Measurements from ENCODE around the gene TCF4. TPM values are rescaled to one million over a fixed set of nuclear protein-coding genes. Genes with fewer than 3 reads are reported as not detected.

The TCF4 gene
- total and polyA plus RNA-seq, 9 donors: 50.9 to 167 (median 116) TPM

GRCh38 chr18:55349685-55350084 is 238.3 kb downstream of the TCF4 start:
- WGBS (ENCODE audit: insufficient coverage): 67% methylated on average over 1 of the region's 1 CpG

DNA sequence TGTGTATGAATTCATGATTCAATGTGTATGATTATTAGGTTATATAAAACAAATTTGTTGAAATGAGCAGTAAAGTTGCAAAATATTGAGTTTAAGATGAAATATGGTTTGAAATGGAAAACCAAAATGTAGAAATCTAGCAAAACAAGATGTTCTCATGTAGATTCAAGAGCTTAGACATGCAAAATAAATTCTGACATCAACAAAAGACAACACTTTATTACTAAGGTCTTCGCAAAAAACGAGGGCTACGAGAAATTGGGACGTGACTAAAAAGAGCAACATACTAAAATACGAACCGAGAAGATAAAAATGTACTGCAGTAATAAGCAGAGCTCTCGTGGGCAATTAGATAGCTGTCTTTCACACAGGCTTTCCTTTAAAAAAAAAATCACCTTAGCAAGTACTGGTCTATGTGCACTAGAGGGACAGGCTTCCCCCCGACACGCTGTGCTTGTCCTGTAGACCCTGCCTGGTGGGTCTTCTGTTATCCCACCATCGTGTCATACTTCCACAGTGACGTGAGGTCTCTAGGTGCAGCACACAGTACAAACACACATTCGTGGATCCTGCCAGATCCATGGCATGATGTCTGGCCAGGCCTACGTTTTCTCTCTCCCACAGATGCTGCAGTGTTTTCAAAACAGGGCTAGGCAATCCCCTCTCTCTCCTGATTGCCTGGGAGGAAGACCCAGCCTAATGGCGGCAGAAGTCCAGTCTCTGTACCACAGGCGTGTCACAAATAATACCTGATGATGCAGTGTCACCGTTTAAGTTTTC is 240.8 kb downstream of the TCF4 start:
- 76% methylated on average over 13 of the region's 16 CpGs for WGBS (ENCODE audit: insufficient coverage)
- H3K27ac ChIP-seq (ENCODE audit: low read length): no peak overlapping the region
- H3K36me3 ChIP-seq (ENCODE audit: control insufficient read depth, insufficient read depth, low read length): peaks cover 13% of the 10 kb centered on the region
- no peak for DNase-seq
- no peaks in the 10 kb centered on the region for H3K27me3 ChIP-seq (ENCODE audit: control insufficient read depth, insufficient read depth, low read length)
- H3K4me1 ChIP-seq (ENCODE audit: control insufficient read depth, insufficient read depth, low read length): peaks cover 2% of the 10 kb centered on the region
- H3K9me3 ChIP-seq (replicated peaks; ENCODE audit: control insufficient read depth, low read depth, low read length): no peaks in the 10 kb centered on the region
- H3K4me3 ChIP-seq (ENCODE audit: low read length): no peak overlapping the region

More at GRCh38 chr18:55349685-55350084, 238.3 kb downstream of the TCF4 start:
- Histone ChIP-seq H3K27ac (ENCODE audit: low read length) (no peak overlapping the region), H3K36me3 (ENCODE audit: control insufficient read depth, insufficient read depth, low read length) (peaks cover 13% of the 10 kb centered on the region), H3K4me1 (ENCODE audit: control insufficient read depth, insufficient read depth, low read length) (peaks cover 4% of the 10 kb centered on the region), H3K27me3 (ENCODE audit: control insufficient read depth, insufficient read depth, low read length) (no peaks in the 10 kb centered on the region), H3K9me3 (replicated peaks; ENCODE audit: control insufficient read depth, low read depth, low read length) (no peaks in the 10 kb centered on the region), H3K4me3 (ENCODE audit: low read length) (no peak overlapping the region)
- DNase-seq: no peak

GRCh38 chr18:55346387-55346786 is 241.6 kb downstream of the TCF4 start:
- WGBS (ENCODE audit: insufficient coverage): no CpG with 5 or more reads among the region's 3 CpGs
- H3K4me1 ChIP-seq (ENCODE audit: control insufficient read depth, insufficient read depth, low read length): peaks cover 2% of the 10 kb centered on the region
- no peak overlapping the region for H3K4me3 ChIP-seq (ENCODE audit: low read length)
- H3K9me3 ChIP-seq (replicated peaks; ENCODE audit: control insufficient read depth, low read depth, low read length): no peaks in the 10 kb centered on the region
- DNase-seq: no peak
- no peaks in the 10 kb centered on the region for H3K27me3 ChIP-seq (ENCODE audit: control insufficient read depth, insufficient read depth, low read length)
- H3K36me3 ChIP-seq (ENCODE audit: control insufficient read depth, insufficient read depth, low read length): peaks cover 13% of the 10 kb centered on the region
- H3K27ac ChIP-seq (ENCODE audit: low read length): no peak overlapping the region

DNA sequence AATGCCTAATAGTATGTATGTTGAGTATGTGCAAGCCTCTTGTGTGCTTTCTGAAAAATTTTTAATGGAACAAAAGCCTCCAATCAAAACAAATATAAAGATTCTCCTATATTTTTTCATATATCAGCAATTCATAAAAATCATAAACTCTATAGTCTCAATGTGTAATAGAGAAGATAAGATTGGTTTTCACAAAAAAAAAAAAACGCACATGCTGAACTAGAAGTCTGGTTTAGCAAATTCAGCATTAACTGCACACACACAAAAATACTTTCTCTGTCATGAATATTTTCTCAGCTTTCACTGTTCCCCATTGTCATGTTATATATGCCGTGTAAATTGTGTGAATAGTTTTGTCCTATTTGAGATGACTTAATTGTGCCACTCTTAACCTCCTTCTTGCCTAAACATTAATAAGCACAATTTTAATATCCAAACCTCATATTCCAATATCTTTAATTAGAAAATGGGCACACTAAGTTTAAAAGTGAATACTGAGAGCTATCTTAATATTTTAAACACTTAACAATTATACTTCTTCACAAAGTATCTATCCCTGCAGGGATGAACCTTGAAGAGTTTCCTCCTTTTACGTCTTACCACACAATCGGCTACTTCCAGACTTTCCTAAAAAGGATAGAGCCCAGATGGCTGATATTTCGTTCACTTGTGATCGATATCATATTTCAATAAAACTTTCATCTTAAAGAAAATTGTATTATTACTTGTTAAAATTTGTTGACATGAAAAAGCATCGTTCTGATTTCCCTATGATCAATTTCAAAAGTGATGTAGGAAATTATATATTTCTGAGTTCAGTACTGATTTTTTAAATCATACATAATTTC is 242.7 kb downstream of the TCF4 start:
- peaks cover 8% of the 10 kb centered on the region for H3K36me3 ChIP-seq (ENCODE audit: control insufficient read depth, insufficient read depth, low read length)
- no peak for DNase-seq
- peaks cover 2% of the 10 kb centered on the region for H3K4me1 ChIP-seq (ENCODE audit: control insufficient read depth, insufficient read depth, low read length)
- H3K9me3 ChIP-seq (replicated peaks; ENCODE audit: control insufficient read depth, low read depth, low read length): no peaks in the 10 kb centered on the region
- no peaks in the 10 kb centered on the region for H3K27me3 ChIP-seq (ENCODE audit: control insufficient read depth, insufficient read depth, low read length)
- H3K27ac ChIP-seq (ENCODE audit: low read length): no peak overlapping the region
- WGBS (ENCODE audit: insufficient coverage): no CpG with 5 or more reads among the region's 7 CpGs
- no peak overlapping the region for H3K4me3 ChIP-seq (ENCODE audit: low read length)

DNA sequence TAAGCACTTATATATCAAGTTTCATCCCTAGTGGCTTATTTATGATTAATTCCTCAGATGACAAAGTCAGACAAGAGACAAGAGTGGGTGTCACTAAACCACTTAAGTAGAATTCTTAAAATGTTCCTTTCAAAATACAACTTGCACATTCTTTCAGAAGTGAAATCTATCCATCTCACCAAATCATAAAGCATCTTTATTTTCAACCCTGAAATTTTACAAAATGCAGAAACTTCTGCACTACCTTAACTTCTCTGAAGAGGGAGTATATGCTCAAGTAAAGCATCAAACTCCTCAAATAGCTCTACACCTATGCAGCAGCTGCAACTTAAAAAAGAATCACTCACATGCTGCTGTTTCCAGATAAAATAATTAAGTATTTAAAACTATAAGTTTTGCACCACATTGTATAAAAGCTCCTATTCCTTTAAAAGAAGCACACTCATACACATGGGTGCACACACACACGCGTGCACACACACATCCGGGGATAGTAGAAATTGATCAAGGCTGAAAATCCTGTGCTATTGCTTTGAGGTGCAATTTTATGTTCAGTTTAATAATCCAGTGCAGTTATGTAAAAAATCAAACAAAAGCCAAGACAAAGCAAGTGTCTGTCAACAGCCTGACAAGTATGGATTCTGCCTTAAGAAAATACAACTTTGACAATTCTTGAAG is 244.5 kb downstream of the TCF4 start:
- Histone ChIP-seq H3K9me3 (replicated peaks; ENCODE audit: control insufficient read depth, low read depth, low read length) (no peaks in the 10 kb centered on the region), H3K4me1 (ENCODE audit: control insufficient read depth, insufficient read depth, low read length) (peaks cover 6% of the 10 kb centered on the region), H3K27ac (ENCODE audit: low read length) (no peak overlapping the region), H3K36me3 (ENCODE audit: control insufficient read depth, insufficient read depth, low read length) (peaks cover 4% of the 10 kb centered on the region), H3K27me3 (ENCODE audit: control insufficient read depth, insufficient read depth, low read length) (no peaks in the 10 kb centered on the region), H3K4me3 (ENCODE audit: low read length) (no peak overlapping the region)
- no CpG with 5 or more reads among the region's 3 CpGs for WGBS (ENCODE audit: insufficient coverage)
- peak; percentile 76 for DNase-seq

GRCh38 chr18:55340998-55341397 is 247.0 kb downstream of the TCF4 start:
- Histone ChIP-seq H3K9me3 (replicated peaks; ENCODE audit: control insufficient read depth, low read depth, low read length) (no peaks in the 10 kb centered on the region), H3K4me1 (ENCODE audit: control insufficient read depth, insufficient read depth, low read length) (peaks cover 13% of the 10 kb centered on the region), H3K4me3 (ENCODE audit: low read length) (no peak overlapping the region), H3K36me3 (ENCODE audit: control insufficient read depth, insufficient read depth, low read length) (no peaks in the 10 kb centered on the region), H3K27ac (ENCODE audit: low read length) (no peak overlapping the region), H3K27me3 (ENCODE audit: control insufficient read depth, insufficient read depth, low read length) (no peaks in the 10 kb centered on the region)
- no CpG with 5 or more reads among the region's 2 CpGs for WGBS (ENCODE audit: insufficient coverage)
- no peak for DNase-seq

GRCh38 chr18:55339990-55340389 is 248.0 kb downstream of the TCF4 start:
- no peaks in the 10 kb centered on the region for H3K36me3 ChIP-seq (ENCODE audit: control insufficient read depth, insufficient read depth, low read length)
- no peak for DNase-seq
- no peaks in the 10 kb centered on the region for H3K9me3 ChIP-seq (replicated peaks; ENCODE audit: control insufficient read depth, low read depth, low read length)
- H3K4me3 ChIP-seq (ENCODE audit: low read length): no peak overlapping the region
- H3K4me1 ChIP-seq (ENCODE audit: control insufficient read depth, insufficient read depth, low read length): peaks cover 13% of the 10 kb centered on the region
- peak overlapping the region; percentile 57 for H3K27ac ChIP-seq (ENCODE audit: low read length)
- 100% methylated on average over 1 of the region's 7 CpGs for WGBS (ENCODE audit: insufficient coverage)
- H3K27me3 ChIP-seq (ENCODE audit: control insufficient read depth, insufficient read depth, low read length): no peaks in the 10 kb centered on the region

DNA sequence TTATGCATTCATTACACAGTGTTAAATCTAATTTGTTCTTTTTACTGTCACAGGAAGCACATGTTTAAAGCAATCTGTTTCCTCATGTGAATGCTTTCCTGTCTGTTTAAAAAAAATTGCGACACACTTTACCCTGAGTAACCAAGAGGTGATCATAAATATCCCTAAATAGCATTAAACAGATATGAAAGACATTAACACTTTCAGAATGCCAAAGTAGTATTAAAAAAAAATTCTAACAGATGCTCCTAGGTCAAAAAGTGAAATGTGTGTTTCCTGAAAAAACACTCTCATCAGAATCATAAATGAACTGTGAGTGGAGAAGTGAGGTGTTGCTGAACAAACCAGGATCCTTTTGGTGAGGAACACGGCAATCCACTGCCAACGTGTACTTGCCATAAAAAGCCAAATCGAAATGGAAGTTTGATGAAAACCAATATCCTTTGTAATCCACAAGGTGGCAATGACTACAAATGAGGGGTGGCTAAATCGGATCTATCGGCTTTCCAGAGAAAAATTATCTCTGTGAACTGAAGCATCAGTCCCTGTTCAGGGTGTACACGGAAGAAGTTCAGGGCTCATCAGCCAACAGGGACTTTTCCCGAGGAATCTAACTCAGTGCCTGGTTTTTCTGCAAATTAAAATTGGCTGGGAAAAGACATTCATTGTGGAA is 248.9 kb downstream of the TCF4 start:
- peak; percentile 57 for DNase-seq
- H3K4me1 ChIP-seq (ENCODE audit: control insufficient read depth, insufficient read depth, low read length): peaks cover 13% of the 10 kb centered on the region
- WGBS (ENCODE audit: insufficient coverage): 0% methylated on average over 2 of the region's 8 CpGs
- H3K27me3 ChIP-seq (ENCODE audit: control insufficient read depth, insufficient read depth, low read length): no peaks in the 10 kb centered on the region
- H3K36me3 ChIP-seq (ENCODE audit: control insufficient read depth, insufficient read depth, low read length): no peaks in the 10 kb centered on the region
- no peak overlapping the region for H3K4me3 ChIP-seq (ENCODE audit: low read length)
- no peaks in the 10 kb centered on the region for H3K9me3 ChIP-seq (replicated peaks; ENCODE audit: control insufficient read depth, low read depth, low read length)
- peak overlapping the region; percentile 83 for H3K27ac ChIP-seq (ENCODE audit: low read length)

- H3K9me3 ChIP-seq (replicated peaks; ENCODE audit: control insufficient read depth, low read depth, low read length): no peaks in the 10 kb centered on the region
- peak overlapping the region; percentile 83 for H3K27ac ChIP-seq (ENCODE audit: low read length)
- no peak overlapping the region for H3K4me3 ChIP-seq (ENCODE audit: low read length)
These were observed 250.0 kb downstream of the TCF4 start for GRCh38 chr18:55337908-55338521.

More at GRCh38 chr18:55337908-55338521, 250.0 kb downstream of the TCF4 start:
- Histone ChIP-seq H3K4me1 (ENCODE audit: control insufficient read depth, insufficient read depth, low read length) (peaks cover 11% of the 10 kb centered on the region), H3K27me3 (ENCODE audit: control insufficient read depth, insufficient read depth, low read length) (no peaks in the 10 kb centered on the region), H3K36me3 (ENCODE audit: control insufficient read depth, insufficient read depth, low read length) (no peaks in the 10 kb centered on the region)
- 70% methylated on average over 3 of the region's 13 CpGs for WGBS (ENCODE audit: insufficient coverage)
- peak; percentile 71 for DNase-seq
